Measurements from ENCODE around the gene RAB7A.
"Not testable (repeated sequence)": the region's sequence is repeated elsewhere in the genome, so short reads cannot be mapped to it uniquely, and the experiment has no call there.

The RAB7A gene

DNA sequence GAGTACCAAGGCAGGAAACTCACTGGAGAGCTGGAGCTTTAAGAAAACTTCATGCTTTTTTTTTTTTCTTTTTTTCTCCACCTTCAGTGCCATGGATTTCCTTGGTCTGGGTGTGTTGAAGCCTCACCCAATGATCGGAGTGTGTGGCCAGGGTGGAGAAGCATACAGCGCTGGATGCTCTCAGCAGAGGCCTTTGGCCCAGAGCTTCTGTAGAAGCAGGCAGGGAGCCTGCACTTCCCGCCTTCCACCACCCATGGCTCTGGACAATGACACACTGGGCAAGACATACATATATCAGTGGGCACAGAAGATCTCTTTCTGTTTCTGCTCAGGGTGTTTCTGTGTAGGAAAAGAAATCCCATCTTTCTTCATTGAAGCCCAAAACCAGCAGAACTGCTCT is 97.6 kb downstream of the RAB7A start:
- no peak for DNase-seq

DNA sequence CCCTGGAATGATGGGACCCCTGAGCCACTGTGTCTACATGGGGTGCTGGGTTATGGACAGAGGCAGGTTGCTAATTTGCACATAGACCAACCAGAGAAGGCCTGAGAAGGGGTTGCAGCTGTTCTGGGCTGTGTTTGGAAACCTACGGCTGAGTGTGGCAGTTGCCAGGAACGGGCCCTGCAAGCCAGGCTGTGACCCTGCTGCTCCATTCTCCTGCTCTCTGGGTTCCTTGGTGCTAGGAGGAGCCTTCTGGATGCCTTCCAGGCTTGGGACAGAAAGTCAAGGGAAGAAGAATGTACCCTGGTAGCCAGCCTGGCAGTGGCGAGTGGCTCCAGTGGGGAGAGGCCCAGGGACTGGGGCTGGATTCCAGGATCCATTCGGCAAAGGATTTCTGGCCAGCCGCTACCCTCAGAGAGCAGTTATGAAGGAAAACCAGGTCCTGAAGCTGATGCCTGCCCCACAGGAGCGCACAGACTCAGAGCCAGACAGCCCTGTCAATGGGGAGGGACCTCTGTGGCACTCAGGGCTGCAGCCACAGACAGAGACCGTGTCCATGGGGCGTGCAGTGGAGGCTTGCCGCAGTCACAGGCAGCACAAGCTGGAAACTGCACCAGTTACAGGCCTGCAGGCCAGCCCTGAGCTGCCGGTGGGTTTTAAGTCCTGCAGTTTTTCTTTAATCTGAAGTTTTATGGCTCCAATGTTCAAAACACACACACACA is 98.3 kb downstream of the RAB7A start:
- no peak for DNase-seq

DNA sequence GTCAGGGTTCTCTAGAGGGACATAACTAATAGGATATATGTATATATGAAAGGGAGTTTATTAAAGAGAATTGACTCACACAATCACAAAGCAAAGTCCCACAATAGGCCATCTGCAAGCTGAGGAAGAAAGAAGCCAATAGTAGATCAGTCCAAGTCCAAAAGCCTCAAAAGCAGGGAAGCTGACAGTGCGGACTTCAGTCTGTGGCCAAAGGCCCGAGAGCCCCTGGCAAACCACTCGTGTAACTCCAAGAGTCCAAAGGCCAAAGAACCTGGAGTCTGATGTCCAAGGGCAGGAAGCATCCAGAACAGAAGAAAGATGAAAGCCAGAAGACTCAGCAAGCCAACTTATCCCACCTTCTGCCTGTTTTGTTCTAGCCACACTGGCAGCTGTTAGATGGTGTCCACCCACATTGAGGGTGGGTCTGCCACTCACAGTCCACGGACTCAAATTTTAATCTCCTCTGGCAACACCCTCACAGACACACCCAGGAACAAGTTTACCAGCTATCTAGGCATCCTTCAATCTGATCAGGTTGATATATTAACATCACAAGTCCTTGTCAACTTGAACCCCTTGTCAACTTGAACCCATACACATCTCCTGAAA is 99.2 kb downstream of the RAB7A start:
- DNase-seq = no peak

DNA sequence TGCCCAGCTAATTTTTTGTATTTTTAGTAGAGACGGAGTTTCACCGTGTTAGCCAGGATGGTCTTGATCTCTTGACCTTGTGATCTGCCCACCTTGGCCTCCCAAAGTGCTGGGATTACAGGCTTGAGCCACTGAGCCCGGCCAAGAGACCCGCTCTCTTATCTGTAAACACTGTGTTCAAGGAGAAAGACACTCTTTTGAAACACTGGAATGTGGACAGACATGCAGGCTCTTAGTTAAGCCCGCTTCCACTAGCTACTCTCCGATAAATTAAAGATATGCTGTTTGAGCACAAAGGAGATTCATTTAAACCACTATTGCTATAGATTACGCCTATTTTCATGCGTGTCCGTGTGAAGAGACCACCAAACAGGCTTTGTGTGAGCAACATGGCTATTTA is 103.1 kb downstream of the RAB7A start:
- DNase-seq = not testable (repeated sequence)

DNA sequence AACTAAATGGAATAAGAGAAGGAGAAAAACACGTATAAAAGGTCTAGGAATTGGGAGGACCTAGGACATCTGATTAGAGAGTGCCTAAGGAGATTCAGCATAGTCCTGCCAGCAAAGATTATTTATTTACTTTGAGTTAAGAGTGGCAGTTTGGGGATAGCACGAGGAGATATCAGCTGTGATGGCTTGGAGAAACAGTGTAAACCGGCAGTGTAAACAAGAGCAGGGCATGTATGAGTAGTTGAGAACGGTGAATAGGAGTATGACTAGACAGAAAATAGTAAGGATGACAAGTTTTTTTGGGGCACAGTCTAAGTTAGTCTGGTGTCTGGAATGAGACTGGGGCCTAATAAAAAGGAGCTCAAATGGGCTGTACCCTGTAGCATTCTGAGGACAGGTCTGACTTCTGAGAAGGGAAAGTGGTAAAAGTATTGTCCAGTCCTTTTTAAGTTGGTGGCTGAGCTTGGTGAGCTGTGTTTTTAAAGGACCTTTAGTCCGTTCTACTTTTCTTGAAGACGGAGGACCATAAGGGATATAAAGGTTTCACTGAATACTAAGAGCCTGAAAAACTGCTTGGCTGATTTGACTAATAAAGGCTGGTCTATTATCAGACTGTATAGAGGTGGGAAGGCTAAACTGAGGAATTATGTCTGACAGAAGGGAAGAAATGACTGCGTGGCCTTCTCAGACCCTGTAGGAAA is 104.1 kb downstream of the RAB7A start:
- DNase-seq = not testable (repeated sequence)

DNA sequence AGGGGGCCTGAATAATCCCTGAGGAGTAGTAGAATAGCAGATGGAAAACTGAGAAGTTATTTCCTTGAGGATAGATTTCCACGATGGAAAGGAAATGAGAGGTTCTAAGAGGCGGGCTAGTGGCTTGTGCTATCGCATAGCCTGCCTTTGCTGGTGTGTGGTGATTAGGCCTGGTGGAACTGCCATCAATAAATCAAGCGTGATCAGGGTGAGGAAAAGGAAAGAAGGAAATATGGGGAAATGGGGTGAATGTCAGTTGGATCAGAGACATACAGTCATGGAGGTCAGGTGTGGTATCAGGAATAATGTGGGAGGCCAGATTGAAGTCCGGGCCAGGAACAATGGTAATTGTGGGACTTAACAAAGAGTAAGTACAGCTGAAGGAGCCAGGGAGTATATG is 104.8 kb downstream of the RAB7A start:
- not testable (repeated sequence) for DNase-seq

DNA sequence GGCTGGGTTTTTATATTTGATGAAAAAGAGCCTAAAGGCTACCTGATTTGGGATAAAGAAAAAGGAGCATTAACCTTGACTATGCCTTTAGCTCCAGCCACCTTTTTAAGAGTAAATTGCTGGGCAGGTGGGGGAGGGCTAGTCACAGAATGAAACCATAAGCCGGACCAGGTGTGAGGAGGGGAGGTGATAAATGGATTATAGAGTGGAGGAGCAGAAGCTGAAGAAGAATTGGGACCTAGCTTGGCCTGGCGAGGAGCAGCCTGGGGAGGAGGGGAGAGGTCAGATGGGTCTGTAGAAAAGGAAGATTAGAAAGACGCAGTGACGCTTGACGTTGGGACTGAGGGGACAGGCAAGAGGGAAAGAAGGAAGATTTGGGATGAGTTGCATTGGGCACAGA is 107.0 kb downstream of the RAB7A start:
- not testable (repeated sequence) for DNase-seq

DNA sequence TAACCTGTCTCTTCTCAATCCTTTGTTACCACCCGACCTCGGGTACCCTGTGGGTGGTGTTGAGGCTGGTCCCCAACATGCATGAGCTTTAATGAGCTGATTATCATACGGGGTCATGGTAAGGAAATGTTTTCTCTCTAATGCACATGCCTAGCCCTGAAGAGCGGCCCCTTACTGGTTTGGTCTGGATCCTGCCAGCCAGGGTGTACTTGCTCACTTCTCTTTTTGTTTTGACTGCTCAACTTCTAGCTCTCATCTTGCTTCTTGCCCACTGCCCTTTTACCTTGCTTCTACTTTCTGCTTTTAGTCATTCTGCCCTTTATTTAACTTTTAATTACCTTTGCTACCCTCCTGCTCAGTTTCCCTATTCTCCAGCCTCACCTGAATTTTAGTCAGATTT is 109.1 kb downstream of the RAB7A start:
- no peak for DNase-seq

DNA sequence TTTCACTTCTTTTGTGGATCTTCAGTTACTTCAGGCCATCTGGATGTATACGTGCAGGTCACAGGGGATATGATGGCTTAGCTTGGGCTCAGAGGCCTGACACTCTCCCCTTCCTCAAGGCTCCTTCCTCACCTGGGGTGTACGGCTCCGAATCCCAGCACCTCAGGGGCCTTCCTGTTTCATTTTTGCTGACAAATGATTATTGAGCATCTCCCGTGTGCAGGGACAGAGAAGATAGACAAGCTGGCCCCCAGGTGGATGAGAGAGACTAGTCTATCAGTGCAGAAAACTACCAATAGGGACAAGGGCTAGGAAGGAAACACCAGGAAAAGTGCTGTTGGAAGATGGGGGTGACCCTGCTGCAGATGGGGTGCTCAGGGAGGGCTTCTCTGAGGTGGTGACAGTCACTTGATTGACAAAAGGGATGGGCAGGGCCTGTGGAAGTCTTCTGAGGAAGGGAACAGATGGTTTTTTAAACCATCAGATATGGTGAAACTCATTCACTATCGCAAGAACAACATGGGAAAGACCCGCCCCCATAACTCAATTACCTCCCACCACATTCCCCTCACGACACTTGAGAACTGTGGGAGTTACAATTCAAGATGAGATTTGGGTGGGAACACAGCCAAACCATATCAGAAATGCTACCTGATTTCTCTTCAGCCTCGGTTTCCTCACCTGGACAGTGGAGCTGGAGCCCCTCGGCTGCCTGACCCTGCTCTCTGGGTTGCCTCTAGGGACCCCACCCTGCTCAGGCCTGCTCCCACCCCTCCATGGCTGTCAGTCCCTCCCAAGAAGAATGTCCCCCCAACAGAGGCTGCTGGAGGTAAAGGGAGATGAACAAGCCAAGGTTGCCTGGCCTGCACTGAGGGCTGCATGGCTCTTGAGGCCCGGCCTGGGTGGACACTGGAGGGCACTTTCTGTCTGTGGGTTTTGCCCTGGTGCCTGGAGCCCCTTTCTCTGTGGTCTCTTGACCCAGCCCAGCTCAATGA is 116.2 kb downstream of the RAB7A start:
- DNase-seq = no peak

DNA sequence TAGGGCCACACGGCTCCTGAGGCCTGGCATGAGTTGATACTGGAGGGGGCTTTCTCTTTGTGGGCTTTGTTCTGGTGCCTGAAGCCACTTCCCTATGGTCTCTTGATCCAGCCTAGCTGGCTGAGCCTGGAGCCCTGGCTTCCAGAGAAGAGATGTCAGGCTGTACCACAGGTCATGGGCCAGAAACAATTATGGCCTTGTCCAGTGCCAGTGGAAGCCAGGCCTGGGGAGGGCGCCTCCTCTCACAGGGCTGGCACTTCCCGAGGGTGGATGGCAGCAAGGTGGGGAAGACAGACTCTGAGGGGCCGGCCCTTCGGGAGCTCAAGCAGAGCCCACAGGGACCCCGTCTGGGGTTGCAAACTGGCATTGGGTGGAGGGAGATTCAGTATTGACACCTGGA is 118.5 kb downstream of the RAB7A start:
- no peak for DNase-seq

DNA sequence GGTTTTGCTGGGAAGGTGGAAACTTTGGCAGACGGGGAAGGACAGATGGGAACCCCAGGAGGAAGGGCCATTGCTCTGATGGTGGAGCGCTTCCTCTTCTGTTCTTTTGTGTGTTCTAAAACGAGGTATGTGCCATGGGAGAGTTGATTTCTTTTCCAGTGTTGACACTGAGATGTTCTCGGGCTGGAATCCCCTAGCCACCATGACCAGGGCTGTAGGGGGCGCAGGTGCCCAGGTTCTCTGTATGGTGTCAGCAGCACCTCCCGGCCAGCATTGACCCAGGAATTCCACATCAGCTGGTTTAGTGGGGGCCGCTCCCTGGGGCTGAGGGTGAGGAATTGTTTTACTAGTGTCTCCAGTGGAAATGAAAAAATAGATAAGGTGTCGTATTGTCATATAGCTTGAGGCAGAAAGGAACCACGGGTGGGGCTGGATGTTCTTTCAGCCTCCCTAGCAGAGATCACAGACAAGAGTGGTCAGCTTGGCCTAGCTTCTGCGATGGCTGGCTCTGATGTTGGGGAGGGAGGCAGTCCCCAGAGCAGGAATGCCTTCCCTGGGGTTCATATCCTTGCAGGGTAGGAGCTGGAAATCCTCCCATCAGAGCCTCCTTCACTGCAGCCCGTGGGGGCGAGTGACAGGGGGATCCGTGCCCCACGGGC is 119.3 kb downstream of the RAB7A start:
- no peak for DNase-seq

DNA sequence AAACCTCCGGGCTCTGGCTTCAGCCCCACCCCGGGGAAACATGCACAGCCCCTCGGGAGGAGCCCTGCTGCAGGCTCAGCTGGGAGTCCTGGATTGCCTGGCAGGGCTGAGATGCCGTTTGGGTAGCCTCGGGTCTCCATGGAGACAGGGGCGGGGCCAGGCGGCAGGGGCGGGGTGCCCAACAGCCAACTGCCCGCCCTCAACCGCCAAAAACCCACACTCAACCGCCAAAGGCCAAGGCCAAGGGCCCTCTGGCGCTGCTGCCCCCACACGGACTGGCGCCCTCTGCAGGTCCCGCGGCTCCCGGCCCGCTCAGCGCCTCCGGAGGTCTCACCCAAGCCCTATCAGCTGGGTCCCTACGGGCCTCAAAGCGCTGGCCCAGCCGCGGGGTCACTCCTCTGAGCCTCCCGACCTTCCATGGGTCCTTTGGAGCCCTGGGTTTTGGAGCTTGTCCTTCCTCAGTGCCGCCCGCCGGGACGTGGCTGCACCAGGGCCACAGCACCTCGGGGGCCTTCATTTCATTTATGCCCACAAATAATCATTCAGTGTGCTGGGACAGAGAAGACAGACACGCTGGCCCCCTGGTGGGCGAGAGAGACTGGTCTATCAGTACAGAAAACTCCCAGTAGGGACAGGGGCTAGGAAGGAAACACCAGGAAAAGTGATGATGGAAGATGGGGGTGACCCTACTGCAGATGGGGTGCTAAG is 119.9 kb downstream of the RAB7A start:
- DNase-seq = peak; percentile 58

DNA sequence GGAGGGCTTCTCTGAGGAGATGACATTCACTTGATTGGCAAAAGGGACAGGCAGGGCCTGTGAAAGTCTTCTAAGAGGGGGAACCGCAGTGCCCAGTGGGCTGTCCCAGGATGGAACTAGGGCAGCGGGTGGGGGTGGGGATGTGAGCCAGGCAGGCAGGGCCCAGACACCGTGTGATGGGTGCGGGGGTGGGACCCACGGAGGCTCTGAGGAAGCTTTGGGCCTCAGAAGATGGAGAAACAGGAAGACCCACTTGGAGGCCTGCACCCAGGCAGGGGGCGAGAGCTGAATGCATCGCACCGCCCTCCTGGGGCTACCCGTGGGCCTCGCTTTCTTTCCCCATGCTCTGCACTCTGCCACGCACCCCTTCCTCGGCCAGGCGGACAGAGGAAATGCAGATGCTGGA is 120.5 kb downstream of the RAB7A start:
- no peak for DNase-seq

DNA sequence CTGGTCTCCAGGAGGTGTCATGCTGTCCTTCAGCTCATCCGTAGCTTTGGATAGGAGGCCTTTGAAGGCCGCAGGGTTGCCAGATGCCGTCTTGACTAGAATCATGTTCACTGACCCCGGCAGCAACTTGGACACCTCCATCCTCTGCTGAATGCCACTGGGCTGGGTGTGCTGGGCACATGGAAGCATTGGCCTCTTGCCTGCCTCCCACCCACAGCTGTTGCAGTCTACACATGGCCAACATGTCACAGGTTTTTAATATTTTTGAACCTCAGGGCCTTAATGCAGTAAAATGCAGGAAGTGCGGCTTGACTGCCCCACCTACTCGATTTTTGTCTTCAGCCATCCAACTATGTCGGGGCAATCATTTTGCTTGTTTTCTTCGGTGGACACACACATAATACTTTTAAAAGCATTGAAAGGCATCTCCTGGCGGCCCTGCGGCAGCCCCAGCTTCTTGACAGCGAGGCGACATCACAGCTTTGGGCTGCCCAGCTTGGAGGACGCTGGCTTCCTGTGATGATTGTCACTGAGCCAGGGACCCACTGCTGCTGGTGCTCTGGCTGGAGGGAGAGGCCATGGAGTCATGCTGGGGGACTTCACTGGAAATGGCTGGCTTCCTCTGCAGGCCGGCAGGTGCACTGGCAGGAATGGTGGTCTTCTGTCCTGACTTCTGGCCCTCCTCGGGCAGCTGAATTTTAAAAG is 121.8 kb downstream of the RAB7A start:
- no peak for DNase-seq

DNA sequence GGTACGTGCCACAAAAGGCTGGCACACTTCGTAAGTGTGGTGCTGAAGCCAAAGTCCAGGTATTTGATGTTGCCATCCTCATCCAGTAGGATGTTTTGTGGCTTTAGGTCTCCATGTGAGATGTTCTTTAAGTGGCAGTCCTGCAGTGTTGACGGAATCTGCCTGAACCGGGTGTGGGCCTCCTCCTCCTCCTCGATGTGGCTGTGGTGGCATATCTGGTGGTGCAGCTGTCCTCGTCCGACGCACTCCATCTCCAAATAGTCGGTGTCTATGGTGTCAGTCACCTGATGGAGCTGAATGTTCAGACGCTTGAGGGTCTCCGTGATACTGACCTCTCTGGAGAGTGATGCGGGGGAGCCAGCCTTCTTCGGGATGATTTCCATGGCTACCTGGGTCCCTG is 123.0 kb downstream of the RAB7A start:
- DNase-seq = no peak

DNA sequence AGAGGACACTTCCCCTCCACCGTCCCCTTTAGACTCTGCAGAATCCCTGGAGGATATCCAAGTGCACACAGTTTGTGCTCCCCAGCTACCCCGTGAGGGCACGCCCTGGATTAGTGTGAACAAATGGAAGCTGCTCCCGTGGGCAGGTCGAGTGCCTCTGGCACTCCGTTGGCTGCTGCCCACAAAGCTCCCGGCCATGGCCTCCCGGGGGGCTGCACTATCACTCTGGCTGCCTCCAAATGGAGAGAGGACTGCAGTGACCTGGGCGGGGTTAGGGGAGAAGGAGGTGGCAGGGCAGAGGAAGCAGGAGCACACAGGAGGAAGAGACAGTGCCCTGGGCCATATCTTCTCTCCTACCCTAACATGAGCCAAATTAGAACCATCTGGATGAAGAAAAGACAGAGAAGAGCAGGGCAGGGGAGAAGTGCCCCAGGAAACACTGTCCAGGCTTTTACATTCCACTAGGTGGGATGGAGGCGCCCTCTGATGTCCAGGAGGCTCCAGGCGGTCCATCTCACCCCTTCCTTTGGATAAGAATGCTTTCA is 124.0 kb downstream of the RAB7A start:
- DNase-seq = no peak

DNA sequence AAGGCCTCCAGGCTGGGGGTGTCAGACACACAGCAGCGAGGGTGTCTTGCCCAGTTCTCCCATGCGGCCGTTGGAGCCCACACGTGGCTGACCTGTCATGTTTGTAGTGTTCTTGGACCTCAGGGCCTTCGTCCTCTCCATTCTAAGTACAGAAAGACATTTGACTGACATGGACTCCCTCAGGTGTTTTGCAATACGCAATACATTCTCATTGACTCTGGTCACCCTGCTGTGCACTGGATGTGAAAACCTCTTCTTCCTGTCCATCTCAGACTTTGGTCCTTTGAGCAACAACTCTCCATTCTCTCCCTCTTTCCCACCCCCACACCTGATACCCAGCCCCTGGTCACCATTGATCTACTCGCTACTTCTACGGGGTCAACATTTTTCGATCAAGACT is 124.6 kb downstream of the RAB7A start:
- DNase-seq = no peak

DNA sequence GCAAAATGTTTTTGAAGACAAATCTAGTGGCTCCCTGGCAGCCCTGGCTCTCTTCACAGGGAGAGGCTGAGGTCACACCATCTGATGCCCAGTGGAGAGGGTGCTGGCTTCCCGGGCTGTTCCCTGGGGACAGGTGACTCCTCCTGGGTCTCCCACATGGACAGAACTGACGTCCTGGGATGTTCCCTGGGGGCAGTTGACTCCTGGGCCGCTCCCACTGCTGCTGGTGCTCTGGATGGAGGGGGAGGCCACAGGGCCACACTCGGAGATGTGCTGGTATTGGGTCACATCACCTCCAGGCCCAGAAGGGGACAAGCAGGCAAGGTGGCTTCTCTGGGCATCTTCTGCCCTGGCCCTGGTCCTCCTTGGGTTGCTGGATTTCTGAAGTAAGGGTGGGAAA is 125.6 kb downstream of the RAB7A start:
- no peak for DNase-seq

DNA sequence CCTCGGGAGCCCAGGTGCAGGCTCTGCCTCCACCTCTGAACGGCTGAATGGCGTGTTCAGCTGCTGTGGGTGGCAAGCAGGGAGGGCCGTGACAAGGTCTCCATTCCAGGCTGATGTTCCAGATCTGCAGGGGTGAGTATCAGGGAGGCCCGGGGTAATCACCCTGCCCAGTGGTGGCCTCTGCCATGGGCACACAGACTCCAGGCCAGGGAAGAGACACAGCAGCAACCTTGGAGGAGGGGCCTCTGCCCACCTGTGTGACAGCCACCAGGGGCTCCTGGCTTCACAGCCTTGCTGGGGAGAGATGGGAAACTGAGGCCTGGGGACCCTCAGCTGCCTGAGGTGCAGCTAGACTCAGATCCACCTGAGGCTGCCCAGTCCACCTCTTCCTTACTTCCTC is 127.8 kb downstream of the RAB7A start:
- no peak for DNase-seq

DNA sequence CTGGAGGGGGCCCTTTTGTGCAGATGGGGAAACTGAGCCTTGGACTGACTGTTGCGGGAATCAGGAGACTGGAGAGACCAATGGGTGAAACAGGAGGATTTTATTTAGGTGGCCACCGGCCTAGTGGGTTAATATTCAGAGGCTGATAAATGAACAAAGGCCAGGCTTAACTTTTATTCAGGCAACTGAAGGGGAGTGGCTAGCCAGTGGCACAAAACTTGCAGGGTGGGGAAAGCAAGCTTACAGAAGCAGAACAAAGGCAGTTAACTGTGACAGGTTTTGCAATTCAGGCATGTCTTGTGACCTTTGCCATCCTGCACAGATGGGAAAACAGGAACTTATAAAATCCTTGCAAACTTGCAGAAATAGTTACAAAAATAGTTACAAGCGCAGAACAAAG is 128.5 kb downstream of the RAB7A start:
- no peak for DNase-seq

DNA sequence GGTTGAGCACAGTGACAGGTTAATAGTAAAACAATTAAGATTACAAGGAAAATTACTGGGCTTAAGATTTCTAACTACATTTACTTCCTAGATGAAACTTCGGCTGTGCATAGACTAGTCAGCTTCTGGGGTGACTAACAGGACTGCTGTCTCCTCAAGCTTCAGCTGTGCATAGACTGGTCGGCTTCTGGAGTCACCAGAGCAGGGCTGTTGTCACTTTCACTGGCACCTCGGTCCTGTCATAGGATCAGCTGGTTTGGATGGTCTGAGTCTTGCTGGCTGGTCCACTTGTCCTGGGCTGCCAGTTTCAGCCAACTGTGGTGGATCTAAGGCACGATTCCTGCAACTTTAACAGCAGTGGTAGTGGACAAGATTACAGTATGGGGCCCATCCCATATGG is 129.6 kb downstream of the RAB7A start:
- no peak for DNase-seq
